Mucosa of descending colon (tissue), 3 donors: ENCODE results near the gene SORBS1. TPM values are rescaled to one million over a fixed set of nuclear protein-coding genes. Genes with fewer than 3 reads are reported as not detected.
A peak's percentile ranks its signal among the peaks of the same experiment; 100 is the strongest.

ENCODE experiments used
- ATAC-seq: fragments of 200-7000 bp; cut with Tn5 transposase; one replicate; pipeline ENCODE4 v1.9.1; 2020; ENCODE audit warnings: mild to moderate bottlenecking, moderate library complexity
- DNase-seq, 3 donors: peaks; one replicate each; pipeline ENCODE4 v3.0.0-alpha.2; 2020
- H3K36me3 ChIP-seq: fragments of 200-600 bp; one replicate; pipeline ENCODE4 v1.8.0; 2021; ENCODE audit warnings: low read depth, mild to moderate bottlenecking
- H3K4me1 ChIP-seq: fragments of 200-600 bp; one replicate; pipeline ENCODE4 v1.8.0; 2021; ENCODE audit warnings: low read depth, mild to moderate bottlenecking
- H3K4me3 ChIP-seq: fragments of 200-600 bp; one replicate; pipeline ENCODE4 v1.8.0; 2021; ENCODE audit warnings: mild to moderate bottlenecking
- H3K9me3 ChIP-seq: fragments of 200-600 bp; one replicate; pipeline ENCODE4 v1.8.0; 2021; ENCODE audit warnings: mild to moderate bottlenecking
- intact Hi-C, 2 donors: fragments of 100-400 bp; cut with DNase I in 1 of 2; cut with micrococcal nuclease in 1 of 2; formaldehyde crosslinking; loops; one replicate each; pipeline versions ENCODE4 v1.11.0 to v1.11.1; 2022; cut with DNase I, micrococcal nuclease
- total RNA-seq, 3 donors: library from RNA; stranded (reverse); fragmentation: NEBNext Ultra II Directional in 2 of 3; extraction: Animal tissue kit (Norgen Biotek cat#: 25700) in 2 of 3; gene quantifications; one replicate each; pipeline versions ENCODE4 v1.2.1 to v1.2.4, GENCODE V29; 2021 to 2023
- TF ChIP-seq, protein P1 (sequence below): fragments of 200-600 bp; IDR thresholded peaks from one replicate; pipeline ENCODE4 v1.8.0; 2022; ENCODE audit warnings: antibody characterized with exemption, mild to moderate bottlenecking
- donor health status: DM: no; HTN: no; CAD: no; lungs with moderate emphysema.
- donor health status: DM: no; HTN: no; CAD: no.
- donor health status: DM: no; HTN: yes; CAD: no.

Gene SORBS1
- total RNA-seq, 3 donors from 2014 or later: 48.9 to 699 (median 99.3) TPM

DNA sequence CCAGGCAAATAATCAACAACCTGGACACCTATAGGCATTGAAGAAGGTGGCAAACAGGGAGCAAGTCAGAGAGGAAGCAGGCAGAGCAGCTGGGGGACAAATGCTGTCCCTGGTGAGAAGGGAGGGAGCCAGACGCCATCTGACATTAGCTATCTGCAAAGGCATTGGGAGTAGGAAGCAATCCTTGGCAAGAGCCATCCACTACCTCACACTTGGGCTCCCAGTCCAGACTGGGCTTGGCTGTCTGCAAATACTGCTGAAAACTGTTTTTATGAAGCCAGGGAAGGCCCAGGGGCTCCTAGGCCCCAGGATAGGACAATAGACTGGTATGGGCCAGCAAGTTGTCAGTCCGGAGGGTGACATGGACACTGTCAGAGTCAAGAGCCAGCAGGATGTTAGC is 132.5 kb downstream of the SORBS1 start:
- H3K36me3 ChIP-seq: no peaks in the 10 kb centered on the region
- no peak overlapping the region for H3K4me3 ChIP-seq
- TF ChIP-seq, protein P1, sequence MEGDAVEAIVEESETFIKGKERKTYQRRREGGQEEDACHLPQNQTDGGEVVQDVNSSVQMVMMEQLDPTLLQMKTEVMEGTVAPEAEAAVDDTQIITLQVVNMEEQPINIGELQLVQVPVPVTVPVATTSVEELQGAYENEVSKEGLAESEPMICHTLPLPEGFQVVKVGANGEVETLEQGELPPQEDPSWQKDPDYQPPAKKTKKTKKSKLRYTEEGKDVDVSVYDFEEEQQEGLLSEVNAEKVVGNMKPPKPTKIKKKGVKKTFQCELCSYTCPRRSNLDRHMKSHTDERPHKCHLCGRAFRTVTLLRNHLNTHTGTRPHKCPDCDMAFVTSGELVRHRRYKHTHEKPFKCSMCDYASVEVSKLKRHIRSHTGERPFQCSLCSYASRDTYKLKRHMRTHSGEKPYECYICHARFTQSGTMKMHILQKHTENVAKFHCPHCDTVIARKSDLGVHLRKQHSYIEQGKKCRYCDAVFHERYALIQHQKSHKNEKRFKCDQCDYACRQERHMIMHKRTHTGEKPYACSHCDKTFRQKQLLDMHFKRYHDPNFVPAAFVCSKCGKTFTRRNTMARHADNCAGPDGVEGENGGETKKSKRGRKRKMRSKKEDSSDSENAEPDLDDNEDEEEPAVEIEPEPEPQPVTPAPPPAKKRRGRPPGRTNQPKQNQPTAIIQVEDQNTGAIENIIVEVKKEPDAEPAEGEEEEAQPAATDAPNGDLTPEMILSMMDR: no peak
- peaks cover 11% of the 10 kb centered on the region for H3K4me1 ChIP-seq
- H3K9me3 ChIP-seq: no peaks in the 10 kb centered on the region
- DNase-seq (no peak), ATAC-seq (no peak)
- intact Hi-C loops: no loop called here

DNA sequence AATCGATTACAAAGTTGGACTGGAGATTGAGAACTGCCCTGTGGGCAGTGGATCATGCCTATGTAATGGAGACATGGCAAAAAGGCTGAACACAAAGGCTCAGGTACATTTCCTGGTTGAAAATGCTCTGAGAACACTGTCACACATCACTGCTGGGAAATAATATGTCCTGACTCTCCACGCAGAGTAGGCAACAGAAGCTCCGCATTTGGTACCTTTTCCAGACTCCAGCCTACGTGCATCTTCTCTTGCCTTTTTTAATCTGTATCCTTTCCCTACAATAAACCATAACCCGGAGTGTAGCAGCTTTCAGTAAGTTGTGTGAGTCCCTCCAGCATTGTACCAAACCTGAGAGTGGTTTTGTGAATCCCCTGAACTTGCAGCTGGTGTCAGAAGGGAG is 134.7 kb downstream of the SORBS1 start:
- DNase-seq: no peak
- no peak for ATAC-seq
- TF ChIP-seq, protein P1: no peak
- peaks cover 11% of the 10 kb centered on the region for H3K4me1 ChIP-seq
- no peaks in the 10 kb centered on the region for H3K36me3 ChIP-seq
- H3K4me3 ChIP-seq: no peak overlapping the region
- H3K9me3 ChIP-seq: no peaks in the 10 kb centered on the region
- intact Hi-C loops: no loop called here

DNA sequence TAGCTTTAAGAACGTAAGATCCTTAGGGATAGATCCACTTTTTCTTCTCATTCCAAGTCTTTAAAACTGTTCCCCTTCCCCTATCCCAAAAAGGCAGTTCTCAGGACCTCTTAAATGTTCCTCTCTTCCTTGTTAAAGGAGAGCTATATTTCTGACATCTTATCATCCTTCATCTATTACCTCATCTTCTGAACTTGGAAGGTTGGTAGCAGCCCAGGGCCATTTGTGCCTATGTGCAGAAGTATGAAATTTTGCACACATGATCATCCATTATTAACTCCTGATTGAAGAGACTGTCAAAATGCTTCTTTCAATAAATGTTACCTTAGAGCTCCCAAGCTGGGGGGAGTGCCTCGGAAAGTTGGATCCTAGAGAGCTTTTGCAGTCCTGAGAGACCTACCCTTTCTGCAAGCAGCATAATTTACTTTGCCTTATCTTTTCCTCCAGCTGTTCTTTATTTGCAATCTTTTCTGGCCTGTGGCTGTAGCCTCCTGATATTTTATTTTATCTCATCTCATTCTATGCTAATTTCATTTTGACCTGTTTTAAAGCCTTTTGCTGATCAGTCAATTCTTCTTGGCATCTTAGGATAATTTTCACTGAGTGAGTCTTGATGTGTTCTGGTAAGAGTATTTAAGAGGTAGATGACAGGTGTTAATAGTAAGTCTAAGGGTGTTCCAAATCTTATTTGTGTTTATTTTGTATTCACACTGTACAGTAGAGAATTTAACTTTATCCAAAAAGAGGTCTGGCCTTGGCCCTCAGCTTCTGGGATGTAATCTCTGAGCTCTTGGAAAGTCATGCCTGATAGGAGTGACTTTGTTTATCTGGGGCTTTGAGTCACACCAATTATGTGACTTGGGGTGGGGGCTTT is 135.3 kb downstream of the SORBS1 start:
- Histone ChIP-seq H3K36me3 (no peaks in the 10 kb centered on the region), H3K4me1 (peaks cover 11% of the 10 kb centered on the region), H3K4me3 (no peak overlapping the region), H3K9me3 (no peaks in the 10 kb centered on the region)
- DNase-seq (no peak), ATAC-seq (no peak)
- intact Hi-C loops: no loop called here
- TF ChIP-seq, protein P1: no peak

DNA sequence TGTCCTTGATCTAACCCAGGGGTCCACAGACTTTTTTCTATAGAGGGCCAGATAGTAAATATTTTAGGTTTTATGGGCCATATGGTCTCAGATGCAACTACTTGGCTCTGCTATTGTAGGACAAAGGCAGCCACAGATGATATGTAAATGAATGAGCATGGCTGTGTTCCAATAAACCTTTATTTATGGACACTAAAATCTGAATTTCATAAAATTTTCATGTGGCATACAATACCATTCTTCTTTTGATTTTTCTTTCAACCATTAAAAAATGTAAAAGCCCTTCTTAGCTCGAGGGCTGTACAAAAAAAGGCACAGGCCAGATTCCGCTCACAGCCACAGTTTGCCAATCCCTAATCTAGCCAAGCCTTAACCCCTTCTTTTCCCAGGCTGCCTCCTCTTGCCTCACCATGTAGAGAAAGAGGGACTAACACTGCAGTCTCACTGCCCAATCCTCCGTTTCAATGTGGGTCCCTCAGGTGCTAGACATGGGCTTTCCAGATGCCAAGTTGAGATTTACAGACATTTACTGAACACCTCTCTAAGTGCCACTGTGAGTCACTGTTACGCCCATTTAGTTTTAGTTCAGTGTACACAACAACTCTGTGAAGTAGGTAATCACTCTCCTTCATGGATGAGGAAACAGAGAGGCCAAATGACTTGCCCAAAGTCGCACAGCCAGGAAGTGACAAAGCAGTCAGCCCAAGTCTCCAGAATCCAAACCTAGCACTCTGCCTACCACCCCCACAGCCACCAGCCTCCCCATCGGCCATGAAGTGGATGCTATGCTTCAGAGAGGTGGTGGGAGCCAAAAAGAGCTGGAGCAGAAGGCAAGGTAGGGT is 137.8 kb downstream of the SORBS1 start:
- ATAC-seq: peak; percentile 70
- Histone ChIP-seq H3K4me1 (peaks cover under 1% of the 10 kb centered on the region), H3K4me3 (no peak overlapping the region), H3K36me3 (no peaks in the 10 kb centered on the region), H3K9me3 (no peaks in the 10 kb centered on the region)
- TF ChIP-seq, protein P1: no peak
- intact Hi-C loops: no loop called here
- DNase-seq: no peak

DNA sequence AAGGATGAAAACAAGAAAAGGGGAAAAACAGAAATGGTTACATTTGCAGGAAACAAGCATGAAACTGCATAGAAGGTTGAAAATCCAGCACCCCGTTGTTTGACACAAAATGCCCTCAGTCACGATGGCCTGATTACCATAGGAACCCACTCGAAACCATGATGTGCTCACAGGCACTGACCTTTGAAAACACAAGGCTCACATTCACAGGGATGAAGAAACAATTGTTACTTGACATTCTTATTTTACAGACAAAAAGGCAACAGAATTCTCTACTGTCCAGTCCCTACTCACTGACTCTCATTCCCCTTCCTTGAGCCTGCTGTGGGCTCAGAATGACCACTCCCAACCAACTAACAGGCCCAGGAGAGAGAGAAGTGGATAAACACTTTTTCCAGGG is 138.9 kb downstream of the SORBS1 start:
- no peak for DNase-seq
- intact Hi-C loops: no loop called here

More for the DNA sequence above, 138.9 kb downstream of the SORBS1 start:
- TF ChIP-seq, protein P1: no peak
- Histone ChIP-seq H3K9me3 (no peaks in the 10 kb centered on the region), H3K4me1 (no peaks in the 10 kb centered on the region), H3K4me3 (no peak overlapping the region), H3K36me3 (no peaks in the 10 kb centered on the region)
- ATAC-seq: no peak
